Gastrocnemius medialis (tissue), 4 donors: ENCODE results near the gene C14orf132. TPM values are rescaled to one million over a fixed set of nuclear protein-coding genes. Genes with fewer than 3 reads are reported as not detected.

Experiments
- ATAC-seq, 2 donors: fragments of 150-250 bp; one replicate each; pipeline ENCODE4 v1.9.1; 2016
- DNase-seq, 2 donors: peaks; one replicate each; pipeline ENCODE4 v3.0.0-alpha.2; 2019
- H3K27ac ChIP-seq, 4 donors: fragments of 200-600 bp; sonication (generic); 1 replicate in 1 of 4; 2 replicates in 3 of 4; pipeline ENCODE4 v1.5.1; 2016 to 2018; ENCODE audit warnings: mild to moderate bottlenecking in 2 of 4, moderate library complexity in 1 of 4
- H3K27me3 ChIP-seq, 3 donors: fragments of 200-600 bp; sonication (generic) in 2 of 3; 1 replicate in 1 of 3; 2 replicates in 2 of 3; pipeline versions ENCODE4 v1.5.1 to v1.6.0; 2016 to 2019; ENCODE audit warnings: mild to moderate bottlenecking in 1 of 3, moderate library complexity in 1 of 3
- H3K36me3 ChIP-seq, 2 donors: fragments of 200-600 bp; sonication (generic) in 1 of 2; one replicate each; pipeline ENCODE4 v1.5.1; 2017 to 2018
- H3K4me1 ChIP-seq, 2 donors: fragments of 200-600 bp; sonication (generic) in 1 of 2; one replicate each; pipeline ENCODE4 v1.5.1; 2016 to 2017; ENCODE audit warnings: mild to moderate bottlenecking in 2 of 2
- H3K4me3 ChIP-seq, 4 donors: fragments of 200-600 bp; sonication (generic) in 3 of 4; 1 replicate in 1 of 4; 2 replicates in 3 of 4; pipeline ENCODE4 v1.5.1; 2016 to 2019; ENCODE audit warnings: mild to moderate bottlenecking in 2 of 4
- H3K9me3 ChIP-seq, 3 donors: fragments of 200-600 bp; sonication (generic) in 2 of 3; 1 replicate in 1 of 3; 2 replicates in 2 of 3; pipeline ENCODE4 v1.5.1; 2016 to 2019
- CTCF ChIP-seq, 5 experiments: fragments of 450-650 bp in 3 of 5; fragments of 200-600 bp in 2 of 5; sonication (generic) in 2 of 5; IDR thresholded peaks in 4 of 5; conservative IDR thresholded peaks in 1 of 5; 1 replicate in 4 of 5; 2 replicates in 1 of 5; pipeline ENCODE4 v1.5.1; 2016 to 2019; ENCODE audit warnings: antibody characterized with exemption in 5 of 5, mild to moderate bottlenecking in 3 of 5, moderate library complexity in 3 of 5
- POLR2A ChIP-seq, 2 donors: fragments of 450-650 bp; IDR thresholded peaks; one replicate each; pipeline ENCODE4 v1.6.1; 2017; ENCODE audit warnings: antibody characterized with exemption in 2 of 2, mild to moderate bottlenecking in 2 of 2, moderate library complexity in 2 of 2
- in situ Hi-C, 4 donors: fragments of 200-750 bp; cut with MboI; loops; one replicate each; pipeline versions ENCODE4 v1.15.0 to v1.8.0; 2017; ENCODE audit warnings: low sequenced_read_pairs in 4 of 4
- intact Hi-C: fragments of 100-400 bp; cut with DNase I; formaldehyde crosslinking; loops from one replicate; pipeline ENCODE4 v1.15.1; 2023; ENCODE audit warnings: low total_unique reads
- total RNA-seq, 4 donors: library from RNA; depleted of rRNA; stranded (reverse); fragments of >200 nt; gene quantifications; one replicate each; pipeline versions ENCODE4 v1.1.0 to v1.2.3, GENCODE V29; 2016

Gene C14orf132
- total RNA-seq, 4 donors from 2014 or later = 1.1 to 2.9 (median 1.5) TPM

- DNase-seq (no peak), ATAC-seq (no peak)
- in situ Hi-C loops = no loop called here
- TF ChIP-seq POLR2A (IDR thresholded peaks at IDR 0.05) = no peak
- TF ChIP-seq CTCF (IDR thresholded peaks at IDR 0.05 in 4 of 5, conservative IDR thresholded peaks at IDR 0.05 in 1 of 5) = no peak
- Histone ChIP-seq H3K36me3 (no peaks in the 10 kb centered on the region), H3K4me1 (no peaks in the 10 kb centered on the region), H3K9me3 (no peaks in the 10 kb centered on the region), H3K4me3 (no peak overlapping the region), H3K27ac (no peak overlapping the region), H3K27me3 (no peaks in the 10 kb centered on the region)
- intact Hi-C loops = no loop called here
Observed at GRCh38 chr14:96064866-96065265, 25.7 kb downstream of the C14orf132 start.

- H3K27me3 ChIP-seq = no peaks in the 10 kb centered on the region
- H3K4me1 ChIP-seq = no peaks in the 10 kb centered on the region
- in situ Hi-C loops = no loop called here
- no peak overlapping the region for H3K27ac ChIP-seq
- DNase-seq = no peak
- H3K4me3 ChIP-seq = no peak overlapping the region
- no peaks in the 10 kb centered on the region for H3K9me3 ChIP-seq
- intact Hi-C loops = no loop called here
- no peaks in the 10 kb centered on the region for H3K36me3 ChIP-seq
- TF ChIP-seq POLR2A (IDR thresholded peaks at IDR 0.05) (no peak), CTCF (IDR thresholded peaks at IDR 0.05 in 4 of 5, conservative IDR thresholded peaks at IDR 0.05 in 1 of 5) (no peak)
- ATAC-seq = no peak
Observed at GRCh38 chr14:96065661-96066459, 26.7 kb downstream of the C14orf132 start.

GRCh38 chr14:96066976-96067375 is 27.8 kb downstream of the C14orf132 start:
- intact Hi-C loops (no loop called here), in situ Hi-C loops (no loop called here)
- Histone ChIP-seq H3K9me3 (no peaks in the 10 kb centered on the region), H3K27me3 (no peaks in the 10 kb centered on the region), H3K27ac (no peak overlapping the region), H3K4me3 (no peak overlapping the region), H3K36me3 (no peaks in the 10 kb centered on the region), H3K4me1 (no peaks in the 10 kb centered on the region)
- no peak for DNase-seq
- no peak for TF ChIP-seq CTCF (IDR thresholded peaks at IDR 0.05 in 4 of 5, conservative IDR thresholded peaks at IDR 0.05 in 1 of 5)
- TF ChIP-seq POLR2A (IDR thresholded peaks at IDR 0.05) = no peak
- ATAC-seq = no peak

GRCh38 chr14:96067985-96068930 is 29.1 kb downstream of the C14orf132 start:
- H3K4me3 ChIP-seq = no peak overlapping the region
- H3K9me3 ChIP-seq = no peaks in the 10 kb centered on the region
- no peaks in the 10 kb centered on the region for H3K36me3 ChIP-seq
- TF ChIP-seq CTCF (IDR thresholded peaks at IDR 0.05 in 4 of 5, conservative IDR thresholded peaks at IDR 0.05 in 1 of 5) (no peak), POLR2A (IDR thresholded peaks at IDR 0.05) (no peak)
- H3K27me3 ChIP-seq = no peaks in the 10 kb centered on the region
- H3K4me1 ChIP-seq = no peaks in the 10 kb centered on the region
- H3K27ac ChIP-seq = no peak overlapping the region
- no peak for DNase-seq
- in situ Hi-C loops = no loop called here
- intact Hi-C loops = no loop called here
- ATAC-seq = no peak
